HG03565 (cell line): ENCODE data around the gene MYLK2.

Source experiments
- ATAC-seq: cut with Tn5 transposase; IDR thresholded peaks from one replicate; pipeline ENCODE4 v1.9.1; 2021; ENCODE audit warnings: mild to moderate bottlenecking, moderate library complexity; ENCODE audit not compliant: unreplicated experiment

The MYLK2 gene

GRCh38 chr20:31851240-31851955 lies 32.2 kb downstream of the MYLK2 start:
- no peak for ATAC-seq

GRCh38 chr20:31853481-31853880 lies 34.3 kb downstream of the MYLK2 start:
- no peak for ATAC-seq

GRCh38 chr20:31856516-31856915 lies 37.4 kb downstream of the MYLK2 start:
- no peak for ATAC-seq

GRCh38 chr20:31857861-31858759 lies 39.0 kb downstream of the MYLK2 start:
- no peak for ATAC-seq

GRCh38 chr20:31858760-31859083 lies 39.6 kb downstream of the MYLK2 start:
- no peak for ATAC-seq

GRCh38 chr20:31859266-31859997 lies 40.3 kb downstream of the MYLK2 start:
- no peak for ATAC-seq

GRCh38 chr20:31859998-31860380 lies 40.8 kb downstream of the MYLK2 start:
- no peak for ATAC-seq

- no peak for ATAC-seq
Observed at GRCh38 chr20:31860390-31861134, 41.4 kb downstream of the MYLK2 start.

GRCh38 chr20:31861135-31861384 lies 41.9 kb downstream of the MYLK2 start:
- no peak for ATAC-seq

GRCh38 chr20:31861385-31862156 lies 42.4 kb downstream of the MYLK2 start:
- ATAC-seq = no peak

GRCh38 chr20:31862157-31862470 lies 43.0 kb downstream of the MYLK2 start:
- ATAC-seq = no peak

- ATAC-seq = no peak
Observed at GRCh38 chr20:31862506-31862905, 43.4 kb downstream of the MYLK2 start.

GRCh38 chr20:31863296-31864085 lies 44.3 kb downstream of the MYLK2 start:
- no peak for ATAC-seq

- ATAC-seq = no peak
Observed at GRCh38 chr20:31864521-31865400, 45.6 kb downstream of the MYLK2 start.

GRCh38 chr20:31866221-31866620 lies 47.1 kb downstream of the MYLK2 start:
- ATAC-seq = no peak

- no peak for ATAC-seq
Observed at GRCh38 chr20:31868853-31869672, 49.9 kb downstream of the MYLK2 start.

- ATAC-seq = no peak
Observed at GRCh38 chr20:31869673-31869941, 50.5 kb downstream of the MYLK2 start.
